GM19193 (cell line): ENCODE data around the gene PSENEN.

Source experiments
- POLR2A ChIP-seq: IDR thresholded peaks from 4 replicates; pipeline ENCODE4 v1.6.1; 2011; ENCODE audit not compliant: insufficient read depth, insufficient read length; ENCODE audit errors: extremely low read depth

The PSENEN gene

DNA sequence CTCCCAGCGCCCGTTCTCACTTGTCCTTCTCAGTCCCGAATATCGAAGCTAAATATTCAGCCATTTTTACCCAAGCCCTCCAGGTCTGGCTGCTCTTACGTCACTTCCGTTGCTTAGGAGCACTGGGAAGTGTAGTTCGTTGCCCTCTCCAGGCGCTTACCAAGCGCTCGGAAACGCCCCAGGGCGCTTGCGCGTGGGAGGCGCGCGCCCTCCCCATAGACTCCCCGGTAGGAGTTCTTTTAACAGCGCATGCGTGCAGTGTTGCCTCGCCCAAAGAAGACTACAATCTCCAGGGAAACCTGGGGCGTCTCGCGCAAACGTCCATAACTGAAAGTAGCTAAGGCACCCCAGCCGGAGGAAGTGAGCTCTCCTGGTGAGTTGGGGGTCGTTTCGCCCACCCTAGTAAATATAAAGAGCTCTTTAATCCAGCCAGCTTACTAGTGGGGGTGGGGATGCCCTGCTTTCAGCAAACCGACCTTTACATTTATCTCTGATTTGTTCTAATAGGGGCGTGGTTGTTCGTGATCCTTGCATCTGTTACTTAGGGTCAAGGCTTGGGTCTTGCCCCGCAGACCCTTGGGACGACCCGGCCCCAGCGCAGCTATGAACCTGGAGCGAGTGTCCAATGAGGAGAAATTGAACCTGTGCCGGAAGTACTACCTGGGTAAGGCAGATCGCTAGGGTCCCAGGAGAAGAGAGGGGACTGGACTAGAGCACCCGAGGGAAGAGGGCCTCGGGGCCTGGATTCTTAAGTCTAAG lies at the start of gene PSENEN, which contains the start of gene U2AF1L4:
Gene PSENEN (plus strand): TSS at position 324 of the 759 bp plus-strand sequence. CDS start 280 bp downstream, at position 604.
Gene U2AF1L4 (minus strand): TSS at position 91 of the 759 bp plus-strand sequence. CDS start 27 bp downstream, at position 64.
- peak; percentile 11 for TF ChIP-seq POLR2A

DNA sequence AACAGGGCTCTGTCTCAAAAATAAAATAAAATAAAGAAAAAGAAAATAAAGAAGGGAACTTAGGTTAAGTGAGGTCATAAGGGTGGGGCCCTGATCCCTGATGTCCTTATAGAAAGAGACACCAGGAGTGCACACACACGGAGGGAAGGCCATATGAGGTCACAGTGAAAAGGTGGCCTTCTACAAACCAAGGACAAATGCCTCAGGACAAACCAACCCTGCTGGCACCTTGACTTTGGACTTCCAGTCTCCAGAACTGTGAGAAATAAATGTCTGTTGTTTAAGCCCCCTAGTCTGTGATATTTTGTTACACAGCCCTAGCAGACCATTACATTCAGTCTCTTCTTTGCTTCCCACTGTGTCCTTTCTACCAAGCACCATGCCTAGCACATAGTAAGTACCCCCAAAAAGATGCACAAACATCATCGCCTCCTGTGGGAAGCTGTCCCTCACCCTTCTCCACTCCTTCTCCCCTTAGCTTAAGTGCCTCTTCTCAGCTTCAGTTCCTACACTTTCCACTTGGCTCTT lies 49.5 kb upstream of the PSENEN start:
- TF ChIP-seq POLR2A = no peak

GRCh38 chr19:35696835-35697234 lies 48.6 kb upstream of the PSENEN start:
- no peak for TF ChIP-seq POLR2A

DNA sequence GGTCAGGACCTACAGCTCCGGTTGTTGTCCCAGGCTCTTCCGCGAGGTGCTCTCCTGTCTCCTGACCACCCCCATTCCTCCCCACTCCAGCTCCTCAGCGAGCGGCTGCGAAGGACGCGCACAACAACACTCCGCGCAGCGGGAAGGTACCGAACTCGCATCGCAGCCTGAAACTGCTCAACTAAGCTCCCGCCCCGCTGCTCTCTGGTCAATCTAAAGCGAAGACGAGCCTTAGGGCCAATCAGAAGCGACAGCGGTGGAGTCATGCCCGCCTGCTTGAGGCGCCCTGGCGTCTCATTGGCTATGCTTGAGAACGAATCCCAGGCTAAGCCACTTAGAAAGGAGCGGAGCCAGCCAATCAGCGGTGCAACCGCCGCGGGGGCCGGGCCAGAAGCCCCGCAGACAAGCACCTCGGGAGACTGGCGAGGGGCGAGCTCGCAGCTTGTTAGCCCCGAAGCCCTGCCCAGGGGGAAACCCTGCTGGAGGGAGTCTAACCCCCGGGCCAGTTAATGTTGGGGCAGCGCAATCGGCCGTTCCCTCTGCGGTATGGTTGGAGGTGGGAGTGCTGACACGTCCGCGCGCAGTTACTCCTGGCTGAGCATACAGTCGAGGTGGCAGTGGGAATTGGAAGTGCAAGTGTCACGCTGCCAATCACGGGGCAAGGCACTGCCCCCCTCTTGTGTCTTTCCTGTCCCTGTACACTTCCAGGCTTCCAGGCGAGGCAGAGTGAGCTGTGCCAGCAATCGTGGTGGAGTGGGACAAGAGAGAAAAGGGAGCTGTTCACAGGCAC lies 43.0 kb upstream of the PSENEN start:
- TF ChIP-seq POLR2A = peak; percentile 76

- no peak for TF ChIP-seq POLR2A
These were observed 42.1 kb upstream of the PSENEN start for GRCh38 chr19:35703343-35703742.

DNA sequence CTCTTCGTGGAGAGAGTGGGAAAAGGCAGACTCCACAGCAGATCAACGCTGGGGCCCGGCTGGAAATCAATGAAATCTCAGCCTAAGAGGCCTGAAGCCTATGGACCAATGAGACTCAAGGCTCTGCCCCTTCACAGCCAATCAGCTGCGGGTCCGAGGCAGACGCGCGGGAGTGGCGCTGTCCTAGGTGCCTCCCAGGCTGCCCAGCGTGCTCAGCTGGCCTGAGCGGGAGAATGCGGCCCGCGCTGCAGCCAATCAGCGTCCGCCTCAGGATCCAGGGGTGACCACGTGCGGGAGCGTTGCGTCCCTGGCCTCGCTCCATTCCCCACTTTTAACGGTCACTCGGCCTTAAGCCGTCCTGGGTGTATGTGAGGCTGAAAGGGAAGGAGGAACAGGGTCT lies 41.2 kb upstream of the PSENEN start, which contains the start of gene ZBTB32:
Gene ZBTB32 (plus strand): TSS at position 341 of the 400 bp plus-strand sequence. CDS start 10,069 bp downstream, outside the sequence.
- no peak for TF ChIP-seq POLR2A

DNA sequence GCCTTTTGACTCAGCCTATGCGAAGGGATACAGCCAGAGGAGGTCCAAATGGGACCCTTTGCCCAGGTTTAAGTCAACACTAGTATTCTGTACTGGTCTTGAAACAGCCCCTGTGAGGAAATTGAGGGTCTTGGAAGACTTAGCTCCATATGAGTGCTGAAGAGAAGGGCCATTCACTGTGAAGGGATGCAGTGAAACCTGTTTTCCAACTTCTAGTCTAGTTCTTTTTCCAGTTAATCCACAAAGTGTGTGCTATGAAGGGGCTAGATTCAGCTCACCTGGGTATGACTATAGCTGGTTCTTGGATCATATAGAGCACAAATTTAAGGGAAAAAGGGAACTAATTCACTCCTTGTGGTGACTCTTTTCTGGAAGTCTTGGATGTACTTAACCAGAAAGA lies 37.1 kb upstream of the PSENEN start:
- TF ChIP-seq POLR2A = no peak

DNA sequence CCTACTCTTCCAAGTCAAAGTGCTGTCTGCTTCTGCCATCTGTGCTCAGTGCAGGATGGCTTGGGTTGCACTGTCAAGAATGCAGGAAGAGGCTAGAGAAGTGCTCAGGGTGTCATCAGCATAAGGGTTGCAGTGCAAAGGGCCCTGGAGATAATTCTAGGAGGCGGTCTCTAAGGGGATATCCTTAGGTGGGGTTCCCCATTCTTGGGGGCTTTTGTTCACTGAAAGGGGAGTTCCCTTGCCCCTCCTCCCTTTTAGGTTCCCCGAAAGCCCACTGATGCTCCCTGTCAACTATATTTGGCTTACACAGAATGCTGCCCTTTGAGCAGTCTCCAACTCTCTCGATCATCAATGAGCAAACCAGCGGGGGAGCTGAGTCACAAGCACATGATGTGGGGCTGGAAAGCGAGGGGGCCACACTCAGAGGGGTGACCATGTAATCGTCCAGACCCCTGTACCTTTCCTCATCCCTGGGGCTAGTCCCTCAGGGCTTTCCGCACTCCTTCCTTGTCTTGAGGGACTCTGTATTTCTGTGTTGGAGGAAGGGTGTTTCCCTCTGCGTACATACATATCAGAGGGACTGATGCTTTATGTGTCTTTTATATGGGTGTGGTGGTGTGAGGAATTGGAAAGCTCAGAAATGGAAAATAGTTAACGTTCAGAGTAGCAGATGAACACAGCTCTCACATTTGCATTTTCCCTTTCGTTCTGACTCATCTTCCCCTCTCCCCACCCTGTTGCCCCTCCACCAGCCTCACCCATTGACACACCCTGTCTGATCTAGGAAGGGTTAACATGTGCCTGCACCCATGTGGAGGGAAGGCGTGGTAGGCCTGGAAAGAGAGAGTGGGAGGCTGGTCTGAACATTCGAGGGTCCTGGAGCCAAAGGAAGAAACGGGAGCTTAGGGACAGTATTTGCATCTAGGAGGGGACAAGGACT lies 34.4 kb upstream of the PSENEN start:
- TF ChIP-seq POLR2A = peak; percentile 38

- peak; percentile 76 for TF ChIP-seq POLR2A
These were observed 32.6 kb upstream of the PSENEN start for GRCh38 chr19:35712567-35713505.

GRCh38 chr19:35713506-35713850 lies 32.0 kb upstream of the PSENEN start:
- no peak for TF ChIP-seq POLR2A

GRCh38 chr19:35713904-35714495 lies 31.5 kb upstream of the PSENEN start:
- no peak for TF ChIP-seq POLR2A

DNA sequence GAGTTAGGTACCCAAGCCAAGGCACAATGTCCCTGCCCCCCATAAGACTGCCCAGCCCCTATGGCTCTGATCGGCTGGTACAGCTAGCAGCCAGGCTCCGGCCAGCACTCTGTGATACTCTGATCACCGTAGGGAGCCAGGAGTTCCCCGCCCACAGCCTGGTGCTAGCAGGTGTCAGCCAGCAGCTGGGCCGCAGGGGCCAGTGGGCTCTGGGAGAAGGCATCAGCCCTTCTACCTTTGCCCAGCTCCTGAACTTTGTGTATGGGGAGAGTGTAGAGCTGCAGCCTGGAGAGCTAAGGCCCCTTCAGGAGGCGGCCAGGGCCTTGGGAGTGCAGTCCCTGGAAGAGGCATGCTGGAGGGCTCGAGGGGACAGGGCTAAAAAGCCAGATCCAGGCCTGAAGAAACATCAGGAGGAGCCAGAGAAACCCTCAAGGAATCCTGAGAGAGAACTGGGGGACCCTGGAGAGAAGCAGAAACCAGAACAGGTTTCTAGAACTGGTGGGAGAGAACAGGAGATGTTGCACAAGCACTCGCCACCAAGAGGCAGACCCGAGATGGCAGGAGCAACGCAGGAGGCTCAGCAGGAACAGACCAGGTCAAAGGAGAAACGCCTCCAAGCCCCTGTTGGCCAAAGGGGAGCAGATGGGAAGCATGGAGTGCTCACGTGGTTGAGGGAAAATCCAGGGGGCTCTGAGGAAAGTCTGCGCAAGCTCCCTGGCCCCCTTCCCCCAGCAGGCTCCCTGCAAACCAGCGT lies 30.7 kb upstream of the PSENEN start:
- peak; percentile 35 for TF ChIP-seq POLR2A

- no peak for TF ChIP-seq POLR2A
These were observed 30.1 kb upstream of the PSENEN start for GRCh38 chr19:35715355-35715809.
